SK-N-DZ (cell line): Measurements from ENCODE around the gene NEK1.
"Not testable (repeated sequence)": the region's sequence is repeated elsewhere in the genome, so short reads cannot be mapped to it uniquely, and the experiment has no call there.

Experiments used
- DNase-seq: peaks from one replicate; pipeline ENCODE4 v3.0.0-alpha.2; 2015; ENCODE audit warnings: low spot score

The NEK1 gene

GRCh38 chr4:169601016-169601771 lies 11.2 kb downstream of the NEK1 start:
- DNase-seq, result no peak

GRCh38 chr4:169594560-169595195 lies 17.7 kb downstream of the NEK1 start:
- DNase-seq, result no peak

GRCh38 chr4:169593050-169593560 lies 19.3 kb downstream of the NEK1 start:
- no peak for DNase-seq

DNA sequence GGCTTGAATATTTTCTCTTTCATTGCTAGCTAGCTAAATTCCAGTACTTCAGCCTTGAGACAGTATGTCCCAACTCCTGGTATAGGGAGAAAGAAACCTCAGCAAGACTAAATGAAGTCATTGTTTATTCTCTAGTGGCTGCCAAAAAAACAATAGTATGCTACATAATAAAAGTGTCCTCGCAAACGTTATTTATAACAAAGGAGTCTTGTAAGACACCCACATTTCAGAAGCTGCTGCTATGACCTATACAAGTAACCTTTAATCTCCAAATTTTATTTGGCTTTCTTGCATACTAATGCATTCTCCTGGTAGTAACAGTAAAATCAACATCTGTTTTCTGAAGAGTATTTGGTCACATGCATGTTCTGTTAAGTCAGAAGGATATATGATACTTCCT lies 28.8 kb downstream of the NEK1 start:
- DNase-seq, result no peak

- DNase-seq, result no peak
These were observed 29.7 kb downstream of the NEK1 start for GRCh38 chr4:169582706-169583105.

GRCh38 chr4:169582203-169582602 lies 30.2 kb downstream of the NEK1 start:
- no peak for DNase-seq

DNA sequence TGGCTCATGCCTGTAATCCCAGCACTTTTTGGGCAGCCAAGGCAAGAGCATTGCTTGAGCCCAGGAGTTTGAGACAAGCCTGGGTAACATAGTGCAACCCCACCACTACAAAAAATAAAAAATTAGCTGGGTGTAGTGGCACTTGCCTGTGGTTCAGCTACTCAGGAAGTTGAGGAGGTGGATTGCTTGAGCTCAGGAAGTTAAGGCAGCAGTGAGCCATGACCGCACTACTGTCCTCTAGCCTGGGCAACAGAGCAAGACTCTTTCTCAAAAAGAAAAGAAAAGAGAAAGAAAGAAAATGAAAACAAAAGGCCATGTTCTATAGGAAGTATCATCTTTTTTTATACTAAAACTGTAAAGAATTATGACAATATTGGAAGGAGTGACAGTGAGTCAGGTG lies 38.5 kb downstream of the NEK1 start:
- DNase-seq, result no peak

DNA sequence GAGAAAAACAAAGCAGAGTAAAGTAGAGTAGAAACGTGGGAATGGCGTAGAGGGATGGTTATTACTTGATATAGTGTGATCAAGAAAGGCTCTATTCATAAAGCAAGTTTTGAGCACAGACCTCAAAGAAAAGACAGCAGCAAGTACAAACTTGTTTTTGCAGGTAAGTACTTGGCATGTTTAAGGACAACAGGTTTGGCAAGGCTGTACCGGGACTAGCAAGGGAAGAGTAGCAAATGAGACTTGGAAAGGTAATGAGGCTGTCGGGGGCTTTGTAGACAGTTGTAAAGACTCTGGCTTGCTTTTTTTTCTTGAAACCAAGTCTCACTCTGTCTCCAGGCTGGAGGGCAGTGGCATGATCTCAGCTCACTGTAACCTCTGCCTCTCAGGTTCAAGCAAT lies 40.9 kb downstream of the NEK1 start:
- no peak for DNase-seq

DNA sequence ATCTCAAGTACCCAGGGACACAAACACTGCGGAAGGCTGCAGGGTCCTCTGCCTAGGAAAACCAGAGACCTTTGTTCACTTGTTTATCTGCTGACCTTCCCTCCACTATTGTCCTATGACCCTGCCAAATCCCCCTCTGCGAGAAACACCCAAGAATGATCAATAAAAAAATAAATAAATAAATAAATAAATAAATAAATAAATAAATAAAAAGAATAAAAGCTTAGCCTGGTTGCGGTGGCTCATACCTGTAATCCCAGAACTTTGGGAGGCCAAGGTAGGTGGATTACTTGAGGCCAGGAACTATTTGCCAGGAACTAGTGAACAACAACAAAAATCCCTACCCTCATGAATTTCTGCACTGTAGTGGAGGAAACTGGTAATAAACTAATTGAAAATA lies 41.4 kb downstream of the NEK1 start:
- not testable (repeated sequence) for DNase-seq

DNA sequence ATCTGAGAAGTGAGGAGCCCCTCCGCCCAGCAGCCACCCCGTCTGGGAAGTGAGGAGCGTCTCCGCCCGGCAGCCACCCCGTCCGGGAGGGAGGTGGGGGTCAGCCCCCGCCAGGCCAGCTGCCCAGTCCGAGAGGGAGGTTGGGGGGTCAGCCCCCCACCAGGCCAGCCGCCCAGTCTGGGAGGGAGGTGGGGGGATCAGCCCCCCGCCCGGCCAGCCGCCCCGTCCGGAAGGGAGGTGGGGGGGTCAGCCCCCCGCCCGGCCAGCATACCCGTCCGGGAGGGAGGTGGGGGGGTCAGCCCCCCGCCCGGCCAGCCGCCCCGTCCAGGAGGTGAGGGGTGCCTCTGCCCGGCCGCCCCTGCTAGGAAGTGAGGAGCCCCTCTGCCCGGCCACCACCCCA lies 42.1 kb downstream of the NEK1 start:
- not testable (repeated sequence) for DNase-seq

- DNase-seq, result not testable (repeated sequence)
These were observed 43.2 kb downstream of the NEK1 start for GRCh38 chr4:169569188-169569587.

GRCh38 chr4:169567916-169568315 lies 44.5 kb downstream of the NEK1 start:
- no peak for DNase-seq

- DNase-seq, result peak; percentile 39
These were observed 46.2 kb downstream of the NEK1 start for GRCh38 chr4:169566021-169566818.

- DNase-seq, result no peak
These were observed 46.8 kb downstream of the NEK1 start for GRCh38 chr4:169565606-169566005.

GRCh38 chr4:169557061-169557636 lies 55.2 kb downstream of the NEK1 start:
- no peak for DNase-seq

GRCh38 chr4:169546548-169546947 lies 65.8 kb downstream of the NEK1 start:
- DNase-seq, result not testable (repeated sequence)

DNA sequence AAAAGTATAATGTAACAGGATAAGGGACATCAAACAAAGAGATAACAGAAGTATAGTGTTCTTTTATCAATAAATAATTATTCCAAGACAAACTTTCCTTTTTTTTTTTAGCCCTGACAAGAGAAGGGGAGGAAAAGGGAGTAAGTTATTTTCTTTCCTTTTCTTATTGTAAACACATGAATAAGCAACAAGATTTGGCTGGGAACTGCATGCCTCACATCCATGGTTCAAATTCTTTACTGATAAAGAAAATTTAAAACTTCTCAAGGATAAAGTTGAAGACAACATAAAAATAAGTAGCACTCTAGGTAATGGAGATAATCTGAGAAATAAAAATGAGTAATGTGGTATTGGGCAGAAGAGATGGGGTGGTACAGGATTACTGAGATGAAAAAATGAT lies 71.6 kb downstream of the NEK1 start:
- no peak for DNase-seq

DNA sequence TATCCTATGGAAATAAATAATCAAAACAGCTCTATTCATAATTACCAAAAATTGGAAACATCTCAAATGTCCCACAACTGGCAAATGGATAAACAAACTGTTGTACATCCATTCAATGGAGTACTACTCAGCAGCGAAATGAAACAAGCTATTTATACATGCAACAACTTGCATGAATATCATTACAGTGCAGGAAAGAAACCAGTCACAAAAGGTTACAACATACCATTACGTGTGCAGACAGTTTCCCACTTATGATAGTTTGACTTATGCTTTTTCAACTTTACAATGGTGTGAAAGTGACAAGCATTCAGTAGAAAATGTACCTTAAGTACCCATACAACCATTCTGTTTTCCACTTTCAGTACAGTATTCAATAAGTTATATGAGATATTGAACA lies 82.3 kb downstream of the NEK1 start:
- no peak for DNase-seq

GRCh38 chr4:169523796-169524195 lies 88.6 kb downstream of the NEK1 start:
- no peak for DNase-seq

GRCh38 chr4:169510617-169511016 lies 101.8 kb downstream of the NEK1 start:
- no peak for DNase-seq

DNA sequence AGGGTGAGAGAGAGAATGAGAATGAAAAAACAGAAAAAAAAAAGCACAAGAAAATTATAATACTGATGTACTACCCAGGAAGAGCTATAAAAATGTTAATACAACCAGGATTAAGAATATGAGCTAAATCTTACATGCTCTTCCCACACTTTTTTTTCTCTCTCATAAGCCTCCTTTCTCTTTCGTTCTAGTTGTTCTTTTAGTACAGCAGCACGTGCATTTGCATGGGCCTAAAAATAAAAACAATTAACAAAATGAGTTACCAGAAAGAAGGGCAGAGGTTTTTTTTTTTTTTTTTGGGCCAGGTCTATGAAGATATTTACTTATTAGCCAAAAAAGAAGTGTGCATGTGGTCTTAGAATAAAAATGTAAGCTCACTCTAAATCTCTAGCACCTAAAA lies 105.5 kb downstream of the NEK1 start:
- DNase-seq, result no peak

GRCh38 chr4:169499907-169500306 lies 112.5 kb downstream of the NEK1 start:
- DNase-seq, result not testable (repeated sequence)
